Uterus (tissue), 4 donors: ENCODE measurements around the gene LSAMP. TPM values are rescaled to one million over a fixed set of nuclear protein-coding genes. Genes with fewer than 3 reads are reported as not detected.
A peak's percentile ranks its signal among the peaks of the same experiment; 100 is the strongest.
"Not testable (repeated sequence)": the region's sequence is repeated elsewhere in the genome, so short reads cannot be mapped to it uniquely, and the experiment has no call there.

Experiments
- DNase-seq, 2 donors: peaks; one replicate each; pipeline ENCODE4 v3.0.0-alpha.2; 2019 to 2020
- H3K27ac ChIP-seq, 2 donors: fragments of 200-600 bp; sonication (generic); 1 replicate in 1 of 2; 2 replicates in 1 of 2; pipeline ENCODE4 v1.5.1; 2016 to 2018
- H3K27me3 ChIP-seq, 2 donors: fragments of 200-600 bp; sonication (generic); one replicate each; pipeline ENCODE4 v1.5.1; 2018 to 2019; ENCODE audit warnings: control low read depth in 1 of 2
- H3K36me3 ChIP-seq, 2 donors: fragments of 200-600 bp; sonication (generic); one replicate each; pipeline ENCODE4 v1.5.1; 2019; ENCODE audit warnings: control low read depth in 1 of 2
- H3K4me1 ChIP-seq, 2 donors: fragments of 200-600 bp; sonication (generic); one replicate each; pipeline ENCODE4 v1.5.1; 2018 to 2019; ENCODE audit warnings: control low read depth in 1 of 2
- H3K4me3 ChIP-seq, 2 donors: fragments of 200-600 bp; sonication (generic); 1 replicate in 1 of 2; 2 replicates in 1 of 2; pipeline ENCODE4 v1.5.1; 2018 to 2019; ENCODE audit warnings: mild to moderate bottlenecking in 1 of 2
- H3K9me3 ChIP-seq, 2 donors: fragments of 200-600 bp; sonication (generic); one replicate each; pipeline ENCODE4 v1.5.1; 2019; ENCODE audit warnings: control low read depth in 1 of 2
- POLR2A ChIP-seq, 2 donors: fragments of 450-650 bp; IDR thresholded peaks; one replicate each; pipeline ENCODE4 v1.6.1; 2016; ENCODE audit warnings: antibody characterized with exemption in 2 of 2, mild to moderate bottlenecking in 1 of 2, moderate library complexity in 1 of 2
- intact Hi-C: fragments of 100-400 bp; cut with DNase I; formaldehyde crosslinking; loops from one replicate; pipeline ENCODE4 v1.15.1; 2023; ENCODE audit warnings: low total_unique reads
- total RNA-seq, 4 donors: library from RNA; depleted of rRNA in 3 of 4; stranded (reverse); fragments of >200 nt in 3 of 4; gene quantifications; one replicate each; pipeline versions ENCODE4 v1.1.0 to v1.2.4, GENCODE V29; 2014 to 2023
- TF ChIP-seq, protein P1 (sequence below), 4 experiments: fragments of 200-600 bp in 2 of 4; fragments of 450-650 bp in 2 of 4; sonication (generic) in 2 of 4; IDR thresholded peaks; one replicate each; pipeline ENCODE4 v1.5.1; 2016 to 2019; ENCODE audit warnings: antibody characterized with exemption in 4 of 4, mild to moderate bottlenecking in 2 of 4, moderate library complexity in 1 of 4
- donor health status: DM: yes; HTN: yes; CAD: no.

The LSAMP gene
- total RNA-seq, 4 donors from 2014 or later = 0.26 to 25.8 (median 1.8) TPM

DNA sequence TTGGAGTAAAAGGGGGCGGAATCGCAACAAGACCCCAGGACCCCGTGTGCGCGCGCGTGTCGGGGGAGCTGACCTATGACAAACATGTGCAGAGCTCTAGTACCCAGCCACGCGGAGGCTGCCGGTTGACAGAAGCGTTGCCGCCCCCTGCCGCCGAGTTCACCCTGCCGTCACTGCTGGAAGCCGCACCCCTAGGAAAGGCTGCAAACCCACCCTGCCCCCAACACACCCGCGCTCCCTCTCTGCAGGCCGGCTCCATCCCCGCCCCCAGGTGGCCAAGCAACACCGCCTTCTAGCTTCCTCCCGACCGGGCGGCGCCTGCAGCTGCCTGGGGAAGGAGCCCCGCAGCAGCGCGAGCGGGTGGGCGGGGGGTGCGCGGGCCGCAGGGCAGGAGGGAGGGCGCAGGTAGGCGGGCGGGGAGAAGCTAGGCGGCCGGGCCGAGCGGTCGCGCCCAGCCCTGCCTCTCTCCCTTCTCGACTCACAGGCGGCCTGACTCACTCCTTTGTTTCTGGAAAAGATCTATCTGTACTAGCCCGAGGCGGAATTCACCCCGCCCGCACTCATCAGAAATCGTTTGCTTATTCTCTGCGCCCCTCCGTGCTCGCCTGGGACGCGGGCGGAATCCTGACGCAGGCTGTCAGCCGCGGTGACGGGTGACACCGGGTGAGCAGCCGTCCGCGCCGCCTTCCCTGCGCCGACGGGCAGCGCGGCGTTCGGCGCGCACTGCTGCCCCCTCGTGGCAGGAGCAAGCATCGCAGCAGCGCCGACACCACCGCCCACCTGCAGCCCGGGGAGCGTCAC lies 661.1 kb downstream of the LSAMP start:
- Histone ChIP-seq H3K27ac (peak overlapping the region; percentile 92 to 95), H3K4me1 (peaks cover 0 to 3% of the 10 kb centered on the region in 2 donors), H3K4me3 (peak overlapping the region; percentile 55 to 71), H3K9me3 (no peaks in the 10 kb centered on the region), H3K27me3 (no peaks in the 10 kb centered on the region), H3K36me3 (no peaks in the 10 kb centered on the region)
- intact Hi-C loops = no loop called here
- peak; percentile 18 to 63 for TF ChIP-seq POLR2A (IDR thresholded peaks at IDR 0.05)
- TF ChIP-seq, protein P1, sequence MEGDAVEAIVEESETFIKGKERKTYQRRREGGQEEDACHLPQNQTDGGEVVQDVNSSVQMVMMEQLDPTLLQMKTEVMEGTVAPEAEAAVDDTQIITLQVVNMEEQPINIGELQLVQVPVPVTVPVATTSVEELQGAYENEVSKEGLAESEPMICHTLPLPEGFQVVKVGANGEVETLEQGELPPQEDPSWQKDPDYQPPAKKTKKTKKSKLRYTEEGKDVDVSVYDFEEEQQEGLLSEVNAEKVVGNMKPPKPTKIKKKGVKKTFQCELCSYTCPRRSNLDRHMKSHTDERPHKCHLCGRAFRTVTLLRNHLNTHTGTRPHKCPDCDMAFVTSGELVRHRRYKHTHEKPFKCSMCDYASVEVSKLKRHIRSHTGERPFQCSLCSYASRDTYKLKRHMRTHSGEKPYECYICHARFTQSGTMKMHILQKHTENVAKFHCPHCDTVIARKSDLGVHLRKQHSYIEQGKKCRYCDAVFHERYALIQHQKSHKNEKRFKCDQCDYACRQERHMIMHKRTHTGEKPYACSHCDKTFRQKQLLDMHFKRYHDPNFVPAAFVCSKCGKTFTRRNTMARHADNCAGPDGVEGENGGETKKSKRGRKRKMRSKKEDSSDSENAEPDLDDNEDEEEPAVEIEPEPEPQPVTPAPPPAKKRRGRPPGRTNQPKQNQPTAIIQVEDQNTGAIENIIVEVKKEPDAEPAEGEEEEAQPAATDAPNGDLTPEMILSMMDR (IDR thresholded peaks at IDR 0.05) = peak; percentile 77 to 99 (median 94)
- peak; percentile 91 to 94 for DNase-seq

DNA sequence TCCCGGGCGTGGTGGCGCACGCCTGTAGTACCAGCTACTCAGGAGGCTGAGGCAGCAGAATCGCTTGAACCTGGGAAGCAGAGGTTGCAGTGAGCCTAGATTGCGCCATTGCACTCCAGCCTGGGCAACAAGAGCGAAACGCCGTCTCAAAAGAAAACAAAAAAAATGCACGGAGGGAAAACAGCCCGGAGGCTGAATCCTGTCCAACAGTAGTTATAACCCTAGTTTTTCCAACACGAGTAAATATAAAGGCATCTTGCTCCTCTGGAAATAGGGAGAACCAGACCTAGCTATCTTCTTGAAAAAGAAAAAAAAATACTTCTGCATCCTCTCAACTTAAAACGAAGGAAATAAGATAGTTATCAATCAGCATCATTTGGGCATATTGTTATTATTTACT lies 661.9 kb downstream of the LSAMP start:
- H3K9me3 ChIP-seq, DNase-seq, H3K36me3 ChIP-seq, H3K27me3 ChIP-seq, intact Hi-C loops, H3K4me1 ChIP-seq: not testable (repeated sequence)
- Histone ChIP-seq H3K27ac (peak overlapping the region; percentile 92 to 95), H3K4me3 (peak overlapping the region; percentile 55 to 71)

DNA sequence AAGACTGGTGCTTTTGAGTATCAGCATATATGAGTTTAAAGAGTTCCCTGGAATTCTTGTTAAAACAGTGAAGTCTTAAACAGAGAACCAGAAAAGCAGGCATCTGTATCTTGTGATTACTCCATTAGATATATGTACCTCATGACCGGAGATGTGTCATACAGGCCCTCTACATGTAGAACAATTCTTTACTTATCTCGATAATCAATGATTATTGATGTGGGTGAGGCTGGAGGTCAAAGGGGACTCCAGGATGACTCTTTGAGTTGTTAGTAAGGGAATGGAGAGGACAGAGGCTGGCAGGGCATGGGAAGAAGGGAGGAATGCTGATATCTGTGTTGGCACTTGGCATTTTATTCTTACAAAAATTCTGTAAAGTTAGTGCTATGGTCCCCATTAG lies 666.3 kb downstream of the LSAMP start:
- H3K27ac ChIP-seq = no peak overlapping the region
- H3K27me3 ChIP-seq = no peaks in the 10 kb centered on the region
- TF ChIP-seq, protein P1 (IDR thresholded peaks at IDR 0.05) = no peak
- TF ChIP-seq POLR2A (IDR thresholded peaks at IDR 0.05) = no peak
- H3K4me1 ChIP-seq = no peaks in the 10 kb centered on the region
- H3K4me3 ChIP-seq = no peak overlapping the region
- no peaks in the 10 kb centered on the region for H3K36me3 ChIP-seq
- no peak for DNase-seq
- H3K9me3 ChIP-seq = no peaks in the 10 kb centered on the region
- intact Hi-C loops = no loop called here

DNA sequence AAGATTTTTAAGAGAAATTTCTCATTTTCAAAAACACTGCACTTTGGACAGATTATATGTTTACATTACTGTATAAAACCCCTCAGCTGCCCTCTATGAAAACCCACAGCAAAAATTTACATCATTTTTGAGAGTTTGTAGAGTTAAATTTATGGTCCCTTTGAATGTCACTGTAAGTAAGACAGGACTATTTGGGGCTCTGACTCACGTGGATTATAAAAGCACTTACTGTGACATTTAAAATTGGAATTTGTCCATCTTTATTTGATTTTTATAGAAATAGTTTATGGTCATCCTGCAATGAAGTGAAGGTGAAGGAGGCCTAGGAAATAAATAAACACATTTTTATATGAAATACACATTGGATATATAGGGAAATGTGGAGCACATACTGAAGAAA lies 672.3 kb downstream of the LSAMP start:
- Histone ChIP-seq H3K4me1 (no peaks in the 10 kb centered on the region), H3K36me3 (no peaks in the 10 kb centered on the region), H3K27ac (no peak overlapping the region), H3K4me3 (no peak overlapping the region), H3K27me3 (no peaks in the 10 kb centered on the region), H3K9me3 (no peaks in the 10 kb centered on the region)
- intact Hi-C loops = no loop called here
- no peak for DNase-seq
- no peak for TF ChIP-seq POLR2A (IDR thresholded peaks at IDR 0.05)
- TF ChIP-seq, protein P1 (IDR thresholded peaks at IDR 0.05) = no peak

DNA sequence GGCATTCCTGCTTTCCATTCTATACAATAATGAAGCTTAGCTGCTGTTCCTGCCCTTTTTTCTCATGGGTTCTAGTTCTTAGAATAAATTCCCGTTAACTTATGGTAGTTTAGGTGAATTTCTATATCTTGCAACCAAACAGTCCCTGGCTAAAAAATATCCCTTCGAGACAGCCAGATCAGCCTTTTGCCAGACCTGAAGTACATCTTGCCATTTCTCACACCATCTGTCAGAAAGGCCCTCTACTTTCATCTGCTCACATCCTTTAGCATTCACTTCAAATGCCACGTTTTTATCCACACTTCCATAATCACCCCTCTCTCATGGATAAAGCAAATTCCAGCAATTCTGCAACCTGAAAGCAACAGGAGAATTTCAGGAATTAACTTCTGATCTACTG lies 676.6 kb downstream of the LSAMP start:
- H3K27me3 ChIP-seq = no peaks in the 10 kb centered on the region
- no peak for DNase-seq
- no peaks in the 10 kb centered on the region for H3K9me3 ChIP-seq
- intact Hi-C loops = no loop called here
- peaks cover 0 to 9% of the 10 kb centered on the region in 2 donors for H3K4me1 ChIP-seq
- H3K36me3 ChIP-seq = no peaks in the 10 kb centered on the region
- H3K27ac ChIP-seq = peak overlapping the region; percentile 28 to 81
- H3K4me3 ChIP-seq = no peak overlapping the region
- no peak for TF ChIP-seq POLR2A (IDR thresholded peaks at IDR 0.05)
- TF ChIP-seq, protein P1 (IDR thresholded peaks at IDR 0.05) = no peak
